Keratinocyte (primary cell): Measurements from ENCODE around the gene TPMT. TPM values are rescaled to one million over a fixed set of nuclear protein-coding genes. Genes with fewer than 3 reads are reported as not detected.

Experiments used
- DNase-seq: peaks from one replicate; pipeline ENCODE4 v3.0.0-alpha.2; 2011; ENCODE audit warnings: low read depth, missing footprints, low spot score
- FAIRE-seq: peaks from 2 replicates; lab custom pipeline; 2011; peaks lifted over from hg19 to GRCh38; lab: Jason Lieb, UNC
- H2AFZ ChIP-seq: 2 replicates; pipeline ENCODE4 v1.6.0; 2012; ENCODE audit warnings: low read length, control low read depth, inconsistent platforms; ENCODE audit not compliant: control insufficient read depth
- H3K27ac ChIP-seq: 2 replicates; pipeline ENCODE4 v1.5.1; 2011; ENCODE audit warnings: low read length; ENCODE audit not compliant: control insufficient read depth, insufficient read depth
- H3K27me3 ChIP-seq: 3 replicates; pipeline ENCODE4 v1.6.0; 2011; ENCODE audit warnings: low read length; ENCODE audit not compliant: control insufficient read depth, insufficient read depth; ENCODE audit errors: extremely low read depth
- H3K36me3 ChIP-seq, 2 experiments: 2 replicates in 1 of 2; 3 replicates in 1 of 2; pipeline ENCODE4 v1.5.1; 2011; ENCODE audit warnings: low read length in 2 of 2, mild to moderate bottlenecking in 1 of 2; ENCODE audit not compliant: control insufficient read depth in 2 of 2, insufficient read depth in 2 of 2; ENCODE audit errors: extremely low read depth in 1 of 2
- H3K4me1 ChIP-seq: 3 replicates; pipeline ENCODE4 v1.5.1; 2011; ENCODE audit warnings: low read length; ENCODE audit not compliant: control insufficient read depth, insufficient read depth; ENCODE audit errors: extremely low read depth
- H3K4me2 ChIP-seq: 3 replicates; pipeline ENCODE4 v1.6.0; 2011; ENCODE audit warnings: low read depth, low read length; ENCODE audit not compliant: control insufficient read depth, insufficient read depth; ENCODE audit errors: extremely low read depth
- H3K4me3 ChIP-seq, 3 experiments: fragments of 200-600 bp in 1 of 3; sonication (generic) in 1 of 3; 2 replicates in 2 of 3; 3 replicates in 1 of 3; pipeline ENCODE4 v1.5.1; 2011 to 2016; ENCODE audit warnings: low read length in 3 of 3, mild to moderate bottlenecking in 3 of 3, control low read depth in 2 of 3, inconsistent platforms in 1 of 3, low read depth in 1 of 3, mixed read lengths in 1 of 3, mixed run types in 1 of 3, moderate library complexity in 1 of 3; ENCODE audit not compliant: control insufficient read depth in 2 of 3, insufficient read depth in 2 of 3; ENCODE audit errors: extremely low read depth in 1 of 3
- H3K79me2 ChIP-seq: 2 replicates; pipeline ENCODE4 v1.6.0; 2012; ENCODE audit warnings: low read length; ENCODE audit not compliant: control insufficient read depth, insufficient read depth
- H3K9ac ChIP-seq: 3 replicates; pipeline ENCODE4 v1.6.0; 2011; ENCODE audit warnings: low read length; ENCODE audit not compliant: control insufficient read depth, insufficient read depth; ENCODE audit errors: extremely low read depth
- H3K9me1 ChIP-seq: 3 replicates; pipeline ENCODE4 v1.6.0; 2011; ENCODE audit warnings: low read length; ENCODE audit not compliant: control insufficient read depth, insufficient read depth; ENCODE audit errors: extremely low read depth
- H3K9me3 ChIP-seq: 2 replicates; pipeline ENCODE4 v1.5.1; 2012; ENCODE audit warnings: low read depth, low read length; ENCODE audit not compliant: control insufficient read depth
- H4K20me1 ChIP-seq: 3 replicates; pipeline ENCODE4 v1.6.0; 2011; ENCODE audit warnings: low read length; ENCODE audit not compliant: control insufficient read depth, insufficient read depth; ENCODE audit errors: extremely low read depth
- EZH2 ChIP-seq: IDR thresholded peaks from one replicate; pipeline ENCODE4 v1.6.1; 2012; ENCODE audit warnings: inconsistent platforms, mild to moderate bottlenecking, low read length, moderate library complexity
- dilution Hi-C: fragments of 300-500 bp; cut with MboI; formaldehyde crosslinking; loops from one replicate; pipeline ENCODE4 v1.7.0; 2020; ENCODE audit warnings: low sequenced_read_pairs; ENCODE audit not compliant: extremely low pct_ligation_motif_present
- polyA plus RNA-seq, 5 experiments: library from polyadenylated mRNA; depleted of rRNA in 3 of 5; stranded (reverse) in 3 of 5; stranded (forward) in 1 of 5; unstranded in 1 of 5; fragments of >200 nt; gene quantifications; 1 replicate in 1 of 5; 2 replicates in 3 of 5; 3 replicates in 1 of 5; pipeline versions ENCODE4 v1.2.1 to v1.2.3, GENCODE V29; 2011 to 2012; ENCODE audit warnings: missing spikeins in 2 of 5, low read depth in 1 of 5, low replicate concordance in 1 of 5
- TF ChIP-seq, protein P1 (sequence below), 3 experiments: IDR thresholded peaks in 1 of 3; conservative IDR thresholded peaks in 1 of 3; optimal IDR thresholded peaks in 1 of 3; 2 replicates in 2 of 3; 3 replicates in 1 of 3; pipeline versions ENCODE3 to v1.5.1; 2011; ENCODE audit warnings: low read length in 3 of 3, mild to moderate bottlenecking in 3 of 3, moderate library complexity in 2 of 3, control low read depth in 1 of 3, inconsistent platforms in 1 of 3; ENCODE audit not compliant: insufficient read depth in 2 of 3; ENCODE audit errors: extremely low read depth in 1 of 3

TPMT gene
- polyA plus RNA-seq, 1 donor (not counting 4 experiments of a cell fraction or from before 2014, with no cell fraction given): 38.6 TPM

DNA sequence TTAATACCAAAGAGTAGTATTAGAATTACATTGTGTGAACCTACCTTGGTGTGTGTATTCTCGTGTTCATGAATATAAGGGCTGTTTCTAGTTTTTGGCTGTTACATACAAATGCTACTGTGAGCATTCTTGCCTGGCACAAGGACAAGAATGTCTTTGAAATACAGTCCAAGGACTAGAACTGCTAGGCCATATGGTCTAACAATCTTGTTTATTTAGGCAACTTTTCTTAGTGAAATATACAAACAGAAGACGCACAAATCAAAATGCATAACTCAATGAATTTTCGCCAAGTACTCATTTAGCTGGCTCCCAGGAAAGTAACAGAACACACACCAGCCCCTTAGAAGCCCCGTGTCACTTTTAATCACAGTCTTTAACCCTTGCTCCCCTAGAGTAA is 28.9 kb upstream of the TPMT start:
- H4K20me1 ChIP-seq: no peaks in the 10 kb centered on the region
- H3K9ac ChIP-seq: no peak overlapping the region
- no peaks in the 10 kb centered on the region for H3K79me2 ChIP-seq
- dilution Hi-C loops: no loop called here
- peaks cover 3 to 11% of the 10 kb centered on the region in 2 experiments for H3K36me3 ChIP-seq
- H3K4me1 ChIP-seq: no peaks in the 10 kb centered on the region
- H3K9me1 ChIP-seq: no peaks in the 10 kb centered on the region
- H2AFZ ChIP-seq: no peak overlapping the region
- no peak for TF ChIP-seq EZH2
- TF ChIP-seq, protein P1, sequence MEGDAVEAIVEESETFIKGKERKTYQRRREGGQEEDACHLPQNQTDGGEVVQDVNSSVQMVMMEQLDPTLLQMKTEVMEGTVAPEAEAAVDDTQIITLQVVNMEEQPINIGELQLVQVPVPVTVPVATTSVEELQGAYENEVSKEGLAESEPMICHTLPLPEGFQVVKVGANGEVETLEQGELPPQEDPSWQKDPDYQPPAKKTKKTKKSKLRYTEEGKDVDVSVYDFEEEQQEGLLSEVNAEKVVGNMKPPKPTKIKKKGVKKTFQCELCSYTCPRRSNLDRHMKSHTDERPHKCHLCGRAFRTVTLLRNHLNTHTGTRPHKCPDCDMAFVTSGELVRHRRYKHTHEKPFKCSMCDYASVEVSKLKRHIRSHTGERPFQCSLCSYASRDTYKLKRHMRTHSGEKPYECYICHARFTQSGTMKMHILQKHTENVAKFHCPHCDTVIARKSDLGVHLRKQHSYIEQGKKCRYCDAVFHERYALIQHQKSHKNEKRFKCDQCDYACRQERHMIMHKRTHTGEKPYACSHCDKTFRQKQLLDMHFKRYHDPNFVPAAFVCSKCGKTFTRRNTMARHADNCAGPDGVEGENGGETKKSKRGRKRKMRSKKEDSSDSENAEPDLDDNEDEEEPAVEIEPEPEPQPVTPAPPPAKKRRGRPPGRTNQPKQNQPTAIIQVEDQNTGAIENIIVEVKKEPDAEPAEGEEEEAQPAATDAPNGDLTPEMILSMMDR (optimal IDR thresholded peaks at IDR 0.05 in 1 of 3, IDR thresholded peaks at IDR 0.05 in 1 of 3, conservative IDR thresholded peaks at IDR 0.05 in 1 of 3; ENCODE audit: extremely low read depth in 1 of 3, insufficient read depth in 2 of 3, low read length in 3 of 3): no peak
- no peaks in the 10 kb centered on the region for H3K27me3 ChIP-seq
- FAIRE-seq (no peak), DNase-seq (no peak)
- no peak overlapping the region for H3K4me3 ChIP-seq
- H3K9me3 ChIP-seq: no peaks in the 10 kb centered on the region
- no peak overlapping the region for H3K4me2 ChIP-seq
- no peak overlapping the region for H3K27ac ChIP-seq

DNA sequence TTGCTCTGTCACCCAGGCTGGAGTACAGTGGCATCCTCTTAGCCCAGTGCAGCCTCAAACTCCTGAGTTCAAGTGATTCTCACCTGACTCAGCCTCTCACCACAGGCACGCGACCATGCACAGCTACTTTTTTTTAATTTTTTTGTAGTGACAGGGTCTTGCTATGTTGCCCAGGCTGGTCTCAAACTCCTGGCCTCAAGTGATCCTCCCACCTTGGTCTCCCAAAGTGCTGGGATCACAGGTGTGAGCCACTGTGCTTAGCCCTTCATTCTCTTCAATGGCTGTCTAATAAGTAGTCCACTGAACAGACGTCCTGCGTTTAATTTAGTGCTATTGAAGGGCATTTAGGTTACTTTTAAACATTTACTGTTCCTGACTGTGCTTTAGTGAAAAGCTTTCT is 27.7 kb upstream of the TPMT start:
- Histone ChIP-seq H3K9me1 (no peaks in the 10 kb centered on the region), H3K9me3 (no peaks in the 10 kb centered on the region), H2AFZ (no peak overlapping the region), H3K9ac (no peak overlapping the region), H3K4me2 (no peak overlapping the region), H3K79me2 (no peaks in the 10 kb centered on the region), H4K20me1 (no peaks in the 10 kb centered on the region), H3K27ac (no peak overlapping the region), H3K27me3 (no peaks in the 10 kb centered on the region), H3K36me3 (peaks cover 3 to 6% of the 10 kb centered on the region in 2 experiments), H3K4me1 (no peaks in the 10 kb centered on the region), H3K4me3 (no peak overlapping the region)
- DNase-seq (no peak), FAIRE-seq (no peak)
- TF ChIP-seq, protein P1 (optimal IDR thresholded peaks at IDR 0.05 in 1 of 3, IDR thresholded peaks at IDR 0.05 in 1 of 3, conservative IDR thresholded peaks at IDR 0.05 in 1 of 3; ENCODE audit: extremely low read depth in 1 of 3, insufficient read depth in 2 of 3, low read length in 3 of 3): no peak
- TF ChIP-seq EZH2: no peak
- dilution Hi-C loops: no loop called here
